IMR-90 (cell line): ENCODE measurements around the gene ZBTB48. TPM values are rescaled to one million over a fixed set of nuclear protein-coding genes. Genes with fewer than 3 reads are reported as not detected.

Experiments used
- ATAC-seq: fragments of 200-7000 bp; cut with Tn5 transposase; 2 replicates; pipeline ENCODE4 v1.9.1; 2020; ENCODE audit warnings: low read depth, mild to moderate bottlenecking, moderate library complexity
- BruUV-seq: library from RNA; stranded (reverse); fragments of 400-500 nt; replicated peaks from 2 replicates; lab custom pipeline; 2021; lab: Mats Ljungman, UMichigan
- CTCF ChIA-PET: fragments of 300-600 bp; formaldehyde crosslinking; extraction: SDS; loops from one replicate; lab custom pipeline; 2021; ENCODE audit warnings: antibody characterized with exemption; lab: Yijun Ruan, JAX
- POLR2A ChIA-PET: fragments of 300-600 bp; sonication (Branson Sonifier 250); formaldehyde crosslinking; loops from one replicate; lab custom pipeline; 2022; ENCODE audit warnings: antibody characterized with exemption; ENCODE audit not compliant: unreplicated experiment; lab: Charles Lee
- DNase-seq: peaks from one replicate; pipeline ENCODE4 v3.0.0; 2013
- H2AFZ ChIP-seq: replicated peaks from 2 replicates; pipeline ENCODE3; 2013; ENCODE audit warnings: low read length, mild to moderate bottlenecking; ENCODE audit not compliant: poor library complexity
- H2AK5ac ChIP-seq: 2 replicates; pipeline ENCODE4 v1.6.1; 2013; ENCODE audit warnings: low read depth, low read length, inconsistent platforms
- H2AK9ac ChIP-seq: replicated peaks from 2 replicates; pipeline ENCODE3; 2013; ENCODE audit warnings: mild to moderate bottlenecking, low read depth, low read length, moderate library complexity; ENCODE audit not compliant: poor library complexity
- H2BK120ac ChIP-seq: 2 replicates; pipeline ENCODE4 v1.6.1; 2013; ENCODE audit warnings: low read depth, low read length, inconsistent platforms
- H2BK15ac ChIP-seq: 3 replicates; pipeline ENCODE4 v1.6.1; 2013; ENCODE audit warnings: low read depth, low read length, inconsistent platforms
- H2BK20ac ChIP-seq: 2 replicates; pipeline ENCODE4 v1.6.1; 2013; ENCODE audit warnings: low read depth, mild to moderate bottlenecking, inconsistent platforms, low read length, moderate library complexity
- H2BK5ac ChIP-seq: 2 replicates; pipeline ENCODE4 v1.6.1; 2013; ENCODE audit warnings: mild to moderate bottlenecking, low read depth, low read length, inconsistent platforms; ENCODE audit not compliant: poor library complexity, severe bottlenecking
- H3K14ac ChIP-seq: replicated peaks from 2 replicates; pipeline ENCODE4 v1.6.1; 2013; ENCODE audit warnings: low read depth, low read length, inconsistent platforms
- H3K18ac ChIP-seq: 2 replicates; pipeline ENCODE4 v1.6.1; 2013; ENCODE audit warnings: low read depth, low read length, control low read depth
- H3K23ac ChIP-seq: 2 replicates; pipeline ENCODE4 v1.6.1; 2013; ENCODE audit warnings: low read depth, low read length, inconsistent platforms
- H3K27ac ChIP-seq: 2 replicates; pipeline ENCODE4 v1.5.1; 2013; ENCODE audit warnings: mild to moderate bottlenecking, control low read depth, low read length; ENCODE audit not compliant: insufficient read depth
- H3K27me3 ChIP-seq: 2 replicates; pipeline ENCODE4 v1.6.1; 2013; ENCODE audit warnings: low read length; ENCODE audit not compliant: control insufficient read depth, insufficient read depth
- H3K36me3 ChIP-seq: 2 replicates; pipeline ENCODE4 v1.6.1; 2013; ENCODE audit warnings: low read length, mixed read lengths; ENCODE audit not compliant: control insufficient read depth, insufficient read depth
- H3K4ac ChIP-seq: 2 replicates; pipeline ENCODE4 v1.6.1; 2013; ENCODE audit warnings: low read depth, low read length, inconsistent platforms
- H3K4me1 ChIP-seq: 2 replicates; pipeline ENCODE4 v1.6.1; 2013; ENCODE audit warnings: low read length, mixed read lengths; ENCODE audit not compliant: control insufficient read depth, insufficient read depth
- H3K4me2 ChIP-seq: 2 replicates; pipeline ENCODE4 v1.6.1; 2013; ENCODE audit warnings: low read depth, mild to moderate bottlenecking, control low read depth, low read length, moderate library complexity
- H3K4me3 ChIP-seq: 2 replicates; pipeline ENCODE4 v1.5.1; 2013; ENCODE audit warnings: low read depth, mild to moderate bottlenecking, control low read depth, low read length, moderate library complexity; ENCODE audit not compliant: insufficient read depth
- H3K56ac ChIP-seq: 2 replicates; pipeline ENCODE4 v1.6.1; 2013; ENCODE audit warnings: low read length, inconsistent platforms; ENCODE audit not compliant: insufficient read depth; ENCODE audit errors: extremely low read depth
- H3K79me1 ChIP-seq, 2 experiments: 2 replicates each; pipeline ENCODE4 v1.6.1; 2013; ENCODE audit warnings: low read length in 2 of 2, inconsistent platforms in 1 of 2, low read depth in 1 of 2
- H3K9ac ChIP-seq: 2 replicates; pipeline ENCODE4 v1.6.1; 2013; ENCODE audit warnings: low read depth, low read length, control low read depth
- H3K9me1 ChIP-seq: 2 replicates; pipeline ENCODE4 v1.6.1; 2013; ENCODE audit warnings: low read length, inconsistent platforms; ENCODE audit not compliant: insufficient read depth
- H3K9me3 ChIP-seq: 2 replicates; pipeline ENCODE4 v1.6.1; 2013; ENCODE audit warnings: low read length; ENCODE audit not compliant: control insufficient read depth, insufficient read depth
- H4K20me1 ChIP-seq: 2 replicates; pipeline ENCODE4 v1.6.1; 2013; ENCODE audit warnings: low read length, inconsistent platforms; ENCODE audit not compliant: insufficient read depth
- H4K5ac ChIP-seq: 2 replicates; pipeline ENCODE4 v1.6.1; 2013; ENCODE audit warnings: mild to moderate bottlenecking, low read depth, low read length, control low read depth
- H4K8ac ChIP-seq, 2 experiments: 2 replicates each; pipeline ENCODE4 v1.6.1; 2013; ENCODE audit warnings: low read depth in 2 of 2, low read length in 2 of 2, control low read depth in 1 of 2, inconsistent platforms in 1 of 2
- H4K91ac ChIP-seq: 2 replicates; pipeline ENCODE4 v1.6.1; 2013; ENCODE audit warnings: low read depth, low read length, inconsistent platforms; ENCODE audit not compliant: insufficient read depth
- MAFK ChIP-seq: IDR thresholded peaks from 2 replicates; pipeline ENCODE4 v1.6.1; 2012; ENCODE audit warnings: low read depth, low read length, improper control_type of control experiment
- MAZ ChIP-seq: IDR thresholded peaks from 2 replicates; pipeline ENCODE4 v1.6.1; 2012; ENCODE audit warnings: low read depth, mild to moderate bottlenecking, low read length, improper control_type of control experiment, moderate library complexity, borderline replicate concordance
- MXI1 ChIP-seq: IDR thresholded peaks from 2 replicates; pipeline ENCODE4 v1.6.1; 2012; ENCODE audit warnings: low read depth, mild to moderate bottlenecking, low read length, moderate library complexity, borderline replicate concordance
- RAD21 ChIP-seq: IDR thresholded peaks from 2 replicates; pipeline ENCODE4 v1.6.1; 2012; ENCODE audit warnings: low read length, improper control_type of control experiment
- RCOR1 ChIP-seq: IDR thresholded peaks from 2 replicates; pipeline ENCODE4 v1.6.1; 2012; ENCODE audit warnings: mild to moderate bottlenecking, low read length, improper control_type of control experiment; ENCODE audit not compliant: insufficient replicate concordance
- WGBS, 2 experiments: methylation state at CpG; one replicate each; pipeline versions ENCODE4 v1.1.5 to v1.1.7; 2013; ENCODE audit warnings: missing lambda C conversion rate in 2 of 2; ENCODE audit not compliant: insufficient read length in 1 of 2; ENCODE audit errors: extremely low coverage in 2 of 2; 5-methylcytosine and 5-hydroxymethylcytosine counted together
- dilution Hi-C: fragments of 300-500 bp; cut with HindIII; formaldehyde crosslinking; loops from one replicate; pipeline ENCODE4 v1.14.3; 2018; ENCODE audit warnings: low sequenced_read_pairs; ENCODE audit not compliant: unreplicated experiment
- in situ Hi-C: fragments of 300-500 bp; cut with MboI; formaldehyde crosslinking; loops from 3 replicates; pipeline ENCODE4 v1.14.3; 2019; ENCODE audit warnings: low sequenced_read_pairs, inconsistent platforms, mixed read lengths
- intact Hi-C: fragments of 100-400 bp; cut with micrococcal nuclease; formaldehyde crosslinking; loops from 2 replicates; pipeline ENCODE4 v1.10.0; 2022
- polyA plus RNA-seq, 3 experiments: library from polyadenylated mRNA; depleted of rRNA; stranded (reverse); fragments of >200 nt; gene quantifications; 2 replicates each; pipeline ENCODE4 v1.2.3, GENCODE V29; 2012; ENCODE audit warnings: low replicate concordance in 1 of 3
- total RNA-seq: library from RNA; depleted of rRNA; stranded (reverse); fragments of >200 nt; gene quantifications from 2 replicates; pipeline ENCODE4 v1.2.3, GENCODE V29; 2012

Gene ZBTB48
- total and polyA plus RNA-seq, 2 of the 4 experiments (the other 2 are of a cell fraction), result 9.3 to 17.5 TPM

DNA sequence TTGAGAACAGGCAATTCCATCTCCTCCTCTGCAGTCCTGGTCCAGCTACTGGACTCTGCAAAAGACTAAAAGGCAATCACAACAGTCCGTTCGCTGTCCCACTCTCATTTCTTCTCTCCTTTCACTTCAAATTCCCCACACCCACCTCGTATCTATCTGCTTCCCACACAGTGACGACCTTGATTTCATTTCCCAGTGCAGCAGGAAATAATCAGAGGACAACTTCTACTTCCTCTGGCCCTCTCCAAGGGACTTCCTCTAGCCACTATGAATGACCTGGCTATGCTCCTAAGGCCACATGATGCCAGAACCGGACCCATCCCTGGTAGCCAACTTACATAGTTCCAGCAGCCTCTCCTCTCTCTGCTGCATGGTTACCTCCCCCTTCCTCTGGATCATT lies 33.5 kb upstream of the ZBTB48 start:
- Histone ChIP-seq H3K56ac (no peak overlapping the region), H2AFZ (no peak overlapping the region), H4K20me1 (0 out of 2 replicates have a peak, but pooled peaks cover 5% of the 10 kb centered on the region), H2AK5ac (no peak overlapping the region), H2BK15ac (no peak overlapping the region), H3K4me3 (no peak overlapping the region), H3K4ac (no peak overlapping the region), H4K91ac (no peak overlapping the region), H4K5ac (no peak overlapping the region), H3K9me3 (no peaks in the 10 kb centered on the region), H3K4me2 (no peak overlapping the region), H3K9ac (no peak overlapping the region), H3K79me1 (peaks cover 22 to 30% of the 10 kb centered on the region in 2 experiments), H2BK20ac (no peak overlapping the region), H2BK5ac (no peak overlapping the region), H3K36me3 (peaks cover 44% of the 10 kb centered on the region), H3K9me1 (peaks cover 5% of the 10 kb centered on the region; the same call in 1 of the 2 replicates), H3K14ac (no peak overlapping the region), H4K8ac (no peak overlapping the region), H2AK9ac (no peak overlapping the region), H3K27ac (no peak overlapping the region), H3K23ac (no peak overlapping the region), H3K4me1 (peaks cover 2% of the 10 kb centered on the region), H3K18ac (no peak overlapping the region), H3K27me3 (no peaks in the 10 kb centered on the region), H2BK120ac (no peak overlapping the region)
- dilution Hi-C loops (no loop called here), in situ Hi-C loops (no loop called here), intact Hi-C loops (no loop called here)
- TF ChIP-seq RCOR1 (no peak), MAFK (no peak), MAZ (no peak), MXI1 (no peak), RAD21 (no peak)
- DNase-seq, result no peak
- no peak for ATAC-seq
- no TSS peak for BruUV-seq
- CTCF ChIA-PET, result no interaction called here
- WGBS, 2 experiments, result 89 to 100% methylated on average over 2 to 5 of the region's 5 CpGs
- POLR2A ChIA-PET, result no interaction called here
